Endothelial cell of hepatic sinusoid (primary cell): ENCODE measurements around the gene RTN3.

Experiments
- in situ Hi-C: cut with HindIII; loops from 2 replicates; pipeline ENCODE4 v1.10.0; 2017; ENCODE audit warnings: low sequenced_read_pairs

Gene RTN3

GRCh38 chr11:63736864-63737263 lies 55.6 kb downstream of the RTN3 start:
- in situ Hi-C loops = loop anchor here (10.0 kb wide), 1 partner anchor 242 kb away; the partner anchor contains the start of gene PLAAT5

- in situ Hi-C loops = loop anchor here (10.0 kb wide), 1 partner anchor 243 kb away; the partner anchor contains the start of gene PLAAT5
These were observed 56.4 kb downstream of the RTN3 start for GRCh38 chr11:63737718-63738117.

- in situ Hi-C loops = loop anchor here (10.0 kb wide), 1 partner anchor 244 kb away; the partner anchor contains the start of gene PLAAT5
These were observed 57.5 kb downstream of the RTN3 start for GRCh38 chr11:63738720-63739360.

GRCh38 chr11:63745304-63746170 lies 64.2 kb downstream of the RTN3 start:
- in situ Hi-C loops = no loop called here

- in situ Hi-C loops = no loop called here
These were observed 65.7 kb downstream of the RTN3 start for GRCh38 chr11:63747011-63747410.

- in situ Hi-C loops = no loop called here
These were observed 68.3 kb downstream of the RTN3 start for GRCh38 chr11:63749624-63750023.

- in situ Hi-C loops = no loop called here
These were observed 75.8 kb downstream of the RTN3 start for GRCh38 chr11:63756919-63757761.

- in situ Hi-C loops = no loop called here
These were observed 79.3 kb downstream of the RTN3 start for GRCh38 chr11:63760487-63761079.

- in situ Hi-C loops = no loop called here
These were observed 79.9 kb downstream of the RTN3 start for GRCh38 chr11:63761188-63761587.

GRCh38 chr11:63761931-63762653 lies 80.8 kb downstream of the RTN3 start:
- in situ Hi-C loops = no loop called here

GRCh38 chr11:63762654-63763495 lies 81.6 kb downstream of the RTN3 start:
- in situ Hi-C loops = no loop called here

- in situ Hi-C loops = no loop called here
These were observed 82.4 kb downstream of the RTN3 start for GRCh38 chr11:63763496-63764339.

GRCh38 chr11:63764340-63764678 lies 83.0 kb downstream of the RTN3 start:
- in situ Hi-C loops = no loop called here

- in situ Hi-C loops = no loop called here
These were observed 83.7 kb downstream of the RTN3 start for GRCh38 chr11:63764679-63765647.

GRCh38 chr11:63765688-63766241 lies 84.5 kb downstream of the RTN3 start:
- in situ Hi-C loops = no loop called here

- in situ Hi-C loops = no loop called here
These were observed 85.4 kb downstream of the RTN3 start for GRCh38 chr11:63766531-63767235.

- in situ Hi-C loops = no loop called here
These were observed 85.9 kb downstream of the RTN3 start for GRCh38 chr11:63767267-63767564.
